Measurements from ENCODE around the gene MINDY3. TPM values are rescaled to one million over a fixed set of nuclear protein-coding genes. Genes with fewer than 3 reads are reported as not detected.

The MINDY3 gene
- total RNA-seq, 1 experiment from 2014 or later: 10.4 TPM

DNA sequence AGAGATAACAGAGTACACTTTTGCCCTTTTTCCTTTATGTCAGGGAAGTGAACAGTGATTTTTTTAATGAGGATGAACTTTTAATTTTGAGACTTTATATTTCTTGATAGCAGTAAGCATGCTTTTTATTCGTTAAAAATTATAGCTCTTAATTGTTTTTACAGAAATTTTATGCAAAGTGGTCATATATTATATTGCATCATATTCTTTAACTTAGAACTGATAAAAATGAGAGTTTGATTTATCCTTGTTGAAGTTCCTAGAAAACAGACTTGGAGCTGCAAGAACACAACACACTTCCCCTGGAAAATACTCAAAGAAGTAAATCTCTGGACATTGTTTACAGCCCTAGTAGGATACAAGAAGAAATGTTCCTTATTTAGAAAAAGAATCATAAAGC is 21.2 kb upstream of the MINDY3 start:
- no peaks in the 10 kb centered on the region; the same call in 1 of the 2 replicates for H3K27me3 ChIP-seq (ENCODE audit: control insufficient read depth, insufficient read depth, low read length)
- no peaks in the 10 kb centered on the region; the same call in 1 of the 2 replicates for H3K4me1 ChIP-seq (ENCODE audit: control insufficient read depth, insufficient read depth, low read length)
- TF ChIP-seq, protein P1, sequence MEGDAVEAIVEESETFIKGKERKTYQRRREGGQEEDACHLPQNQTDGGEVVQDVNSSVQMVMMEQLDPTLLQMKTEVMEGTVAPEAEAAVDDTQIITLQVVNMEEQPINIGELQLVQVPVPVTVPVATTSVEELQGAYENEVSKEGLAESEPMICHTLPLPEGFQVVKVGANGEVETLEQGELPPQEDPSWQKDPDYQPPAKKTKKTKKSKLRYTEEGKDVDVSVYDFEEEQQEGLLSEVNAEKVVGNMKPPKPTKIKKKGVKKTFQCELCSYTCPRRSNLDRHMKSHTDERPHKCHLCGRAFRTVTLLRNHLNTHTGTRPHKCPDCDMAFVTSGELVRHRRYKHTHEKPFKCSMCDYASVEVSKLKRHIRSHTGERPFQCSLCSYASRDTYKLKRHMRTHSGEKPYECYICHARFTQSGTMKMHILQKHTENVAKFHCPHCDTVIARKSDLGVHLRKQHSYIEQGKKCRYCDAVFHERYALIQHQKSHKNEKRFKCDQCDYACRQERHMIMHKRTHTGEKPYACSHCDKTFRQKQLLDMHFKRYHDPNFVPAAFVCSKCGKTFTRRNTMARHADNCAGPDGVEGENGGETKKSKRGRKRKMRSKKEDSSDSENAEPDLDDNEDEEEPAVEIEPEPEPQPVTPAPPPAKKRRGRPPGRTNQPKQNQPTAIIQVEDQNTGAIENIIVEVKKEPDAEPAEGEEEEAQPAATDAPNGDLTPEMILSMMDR (IDR thresholded peaks at IDR 0.05): no peak
- TF ChIP-seq, protein P2, sequence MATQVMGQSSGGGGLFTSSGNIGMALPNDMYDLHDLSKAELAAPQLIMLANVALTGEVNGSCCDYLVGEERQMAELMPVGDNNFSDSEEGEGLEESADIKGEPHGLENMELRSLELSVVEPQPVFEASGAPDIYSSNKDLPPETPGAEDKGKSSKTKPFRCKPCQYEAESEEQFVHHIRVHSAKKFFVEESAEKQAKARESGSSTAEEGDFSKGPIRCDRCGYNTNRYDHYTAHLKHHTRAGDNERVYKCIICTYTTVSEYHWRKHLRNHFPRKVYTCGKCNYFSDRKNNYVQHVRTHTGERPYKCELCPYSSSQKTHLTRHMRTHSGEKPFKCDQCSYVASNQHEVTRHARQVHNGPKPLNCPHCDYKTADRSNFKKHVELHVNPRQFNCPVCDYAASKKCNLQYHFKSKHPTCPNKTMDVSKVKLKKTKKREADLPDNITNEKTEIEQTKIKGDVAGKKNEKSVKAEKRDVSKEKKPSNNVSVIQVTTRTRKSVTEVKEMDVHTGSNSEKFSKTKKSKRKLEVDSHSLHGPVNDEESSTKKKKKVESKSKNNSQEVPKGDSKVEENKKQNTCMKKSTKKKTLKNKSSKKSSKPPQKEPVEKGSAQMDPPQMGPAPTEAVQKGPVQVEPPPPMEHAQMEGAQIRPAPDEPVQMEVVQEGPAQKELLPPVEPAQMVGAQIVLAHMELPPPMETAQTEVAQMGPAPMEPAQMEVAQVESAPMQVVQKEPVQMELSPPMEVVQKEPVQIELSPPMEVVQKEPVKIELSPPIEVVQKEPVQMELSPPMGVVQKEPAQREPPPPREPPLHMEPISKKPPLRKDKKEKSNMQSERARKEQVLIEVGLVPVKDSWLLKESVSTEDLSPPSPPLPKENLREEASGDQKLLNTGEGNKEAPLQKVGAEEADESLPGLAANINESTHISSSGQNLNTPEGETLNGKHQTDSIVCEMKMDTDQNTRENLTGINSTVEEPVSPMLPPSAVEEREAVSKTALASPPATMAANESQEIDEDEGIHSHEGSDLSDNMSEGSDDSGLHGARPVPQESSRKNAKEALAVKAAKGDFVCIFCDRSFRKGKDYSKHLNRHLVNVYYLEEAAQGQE (IDR thresholded peaks at IDR 0.05; ENCODE audit: insufficient read depth in 1 of 2, low read depth in 2 of 2, low read length in 1 of 2): no peak
- TF ChIP-seq SIN3A (IDR thresholded peaks at IDR 0.05; ENCODE audit: borderline replicate concordance, insufficient read depth, low read depth, low read length) (no peak), TCF7L2 (IDR thresholded peaks at IDR 0.05; ENCODE audit: low read depth, low read length) (no peak), POLR2AphosphoS5 (IDR thresholded peaks at IDR 0.05; ENCODE audit: low read depth, low read length) (no peak)
- no peak overlapping the region for H3K27ac ChIP-seq (ENCODE audit: low read length)
- intact Hi-C loops (cut with micrococcal nuclease; ENCODE audit: unreplicated experiment): no loop called here
- no peaks in the 10 kb centered on the region for H3K9me3 ChIP-seq (ENCODE audit: control insufficient read depth, insufficient read depth, low read depth, low read length)
- no TSS peak for BruUV-seq (replicated peaks)
- POLR2A ChIA-PET: no interaction called here
- ATAC-seq (no peak), DNase-seq (ENCODE audit: low read depth, low spot score) (no peak)
- in situ Hi-C loops (cut with HindIII; ENCODE audit: low pct_unique_long_range_greater_than_20kb, low sequenced_read_pairs): no loop called here
- CTCF ChIA-PET: no interaction called here
- H3K4me3 ChIP-seq (ENCODE audit: low read depth in 2 of 2, low read length in 2 of 2): no peak overlapping the region
- H3K36me3 ChIP-seq (ENCODE audit: control insufficient read depth, insufficient read depth, low read length): no peaks in the 10 kb centered on the region

DNA sequence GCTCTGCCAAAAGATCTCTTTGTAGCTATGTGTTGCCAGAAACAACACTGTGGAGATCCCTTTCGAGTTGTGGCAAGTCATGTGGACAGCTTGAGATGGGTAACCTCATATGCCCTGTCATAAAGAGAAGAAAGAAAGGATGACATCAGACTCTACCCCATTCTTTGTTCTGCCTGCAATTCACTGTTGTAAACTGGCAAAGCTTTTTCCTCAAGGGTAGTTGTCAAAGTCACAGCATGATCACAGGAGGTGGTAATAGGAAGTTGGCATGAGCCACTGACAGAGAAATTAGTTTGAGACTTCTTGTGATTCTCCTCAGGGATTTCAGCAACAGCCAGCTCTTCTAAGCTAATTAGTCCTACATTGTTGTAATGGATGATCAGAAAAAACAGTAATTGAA is 19.4 kb upstream of the MINDY3 start:
- ATAC-seq (no peak), DNase-seq (ENCODE audit: low read depth, low spot score) (no peak)
- no peaks in the 10 kb centered on the region; the same call in 1 of the 2 replicates for H3K4me1 ChIP-seq (ENCODE audit: control insufficient read depth, insufficient read depth, low read length)
- H3K36me3 ChIP-seq (ENCODE audit: control insufficient read depth, insufficient read depth, low read length): no peaks in the 10 kb centered on the region
- H3K4me3 ChIP-seq (ENCODE audit: low read depth in 2 of 2, low read length in 2 of 2): no peak overlapping the region
- ChIA-PET CTCF (no interaction called here), POLR2A (no interaction called here)
- H3K27me3 ChIP-seq (ENCODE audit: control insufficient read depth, insufficient read depth, low read length): no peaks in the 10 kb centered on the region; the same call in 1 of the 2 replicates
- intact Hi-C loops (cut with micrococcal nuclease; ENCODE audit: unreplicated experiment): no loop called here
- in situ Hi-C loops (cut with HindIII; ENCODE audit: low pct_unique_long_range_greater_than_20kb, low sequenced_read_pairs): no loop called here
- H3K27ac ChIP-seq (ENCODE audit: low read length): no peak overlapping the region
- BruUV-seq (replicated peaks): no TSS peak
- H3K9me3 ChIP-seq (ENCODE audit: control insufficient read depth, insufficient read depth, low read depth, low read length): no peaks in the 10 kb centered on the region
- TF ChIP-seq SIN3A (IDR thresholded peaks at IDR 0.05; ENCODE audit: borderline replicate concordance, insufficient read depth, low read depth, low read length) (no peak), TCF7L2 (IDR thresholded peaks at IDR 0.05; ENCODE audit: low read depth, low read length) (no peak), POLR2AphosphoS5 (IDR thresholded peaks at IDR 0.05; ENCODE audit: low read depth, low read length) (no peak)
- TF ChIP-seq, protein P2 (IDR thresholded peaks at IDR 0.05; ENCODE audit: insufficient read depth in 1 of 2, low read depth in 2 of 2, low read length in 1 of 2): no peak
- TF ChIP-seq, protein P1 (IDR thresholded peaks at IDR 0.05): no peak

Data from Panc1 (cell line).